Upper lobe of right lung (tissue), 1 donor: Measurements from ENCODE around the gene GPNMB. TPM values are rescaled to one million over a fixed set of nuclear protein-coding genes. Genes with fewer than 3 reads are reported as not detected.

Source experiments
- ATAC-seq: fragments of 200-7000 bp; cut with Tn5 transposase; one replicate; pipeline ENCODE4 v1.9.1; 2020; ENCODE audit warnings: mild to moderate bottlenecking, moderate library complexity
- DNase-seq: peaks from one replicate; pipeline ENCODE4 v3.0.0-alpha.2; 2020
- H3K27ac ChIP-seq: fragments of 200-600 bp; one replicate; pipeline ENCODE4 v1.8.0; 2022
- H3K27me3 ChIP-seq: fragments of 200-600 bp; one replicate; pipeline ENCODE4 v1.8.0; 2022; ENCODE audit warnings: mild to moderate bottlenecking
- H3K36me3 ChIP-seq: fragments of 200-600 bp; one replicate; pipeline ENCODE4 v1.8.0; 2022
- H3K4me1 ChIP-seq: fragments of 200-600 bp; one replicate; pipeline ENCODE4 v1.8.0; 2022
- H3K4me3 ChIP-seq: fragments of 200-600 bp; one replicate; pipeline ENCODE4 v1.8.0; 2022; ENCODE audit warnings: mild to moderate bottlenecking
- H3K9me3 ChIP-seq: fragments of 200-600 bp; one replicate; pipeline ENCODE4 v1.8.0; 2022
- CTCF ChIP-seq: fragments of 200-600 bp; IDR thresholded peaks from one replicate; pipeline ENCODE4 v1.8.0; 2022; ENCODE audit warnings: antibody characterized with exemption
- intact Hi-C: fragments of 100-400 bp; cut with DNase I; formaldehyde crosslinking; loops from one replicate; pipeline ENCODE4 v1.11.0; 2022
- total RNA-seq: library from RNA; stranded (reverse); fragmentation: NEBNext Ultra II Directional; extraction: Animal tissue kit (Norgen Biotek cat#: 25700); gene quantifications from one replicate; pipeline ENCODE4 v1.2.1, GENCODE V29; 2021
- donor health status: DM: no; HTN: yes; CAD: no; lungs with severe emphysema.

The GPNMB gene
- total RNA-seq, 1 donor from 2014 or later = 322 TPM

GRCh38 chr7:23230641-23231101 lies 15.9 kb upstream of the GPNMB start:
- Histone ChIP-seq H3K27me3 (no peaks in the 10 kb centered on the region), H3K9me3 (no peaks in the 10 kb centered on the region), H3K4me3 (no peak overlapping the region), H3K4me1 (no peaks in the 10 kb centered on the region), H3K36me3 (no peaks in the 10 kb centered on the region), H3K27ac (no peak overlapping the region)
- intact Hi-C loops = no loop called here
- DNase-seq = no peak
- no peak for ATAC-seq
- no peak for TF ChIP-seq CTCF

GRCh38 chr7:23232966-23233365 lies 13.6 kb upstream of the GPNMB start:
- H3K27ac ChIP-seq = no peak overlapping the region
- H3K27me3 ChIP-seq = no peaks in the 10 kb centered on the region
- no peak for ATAC-seq
- no peak for DNase-seq
- no peaks in the 10 kb centered on the region for H3K36me3 ChIP-seq
- intact Hi-C loops = no loop called here
- no peak for TF ChIP-seq CTCF
- no peaks in the 10 kb centered on the region for H3K4me1 ChIP-seq
- no peak overlapping the region for H3K4me3 ChIP-seq
- H3K9me3 ChIP-seq = no peaks in the 10 kb centered on the region

DNA sequence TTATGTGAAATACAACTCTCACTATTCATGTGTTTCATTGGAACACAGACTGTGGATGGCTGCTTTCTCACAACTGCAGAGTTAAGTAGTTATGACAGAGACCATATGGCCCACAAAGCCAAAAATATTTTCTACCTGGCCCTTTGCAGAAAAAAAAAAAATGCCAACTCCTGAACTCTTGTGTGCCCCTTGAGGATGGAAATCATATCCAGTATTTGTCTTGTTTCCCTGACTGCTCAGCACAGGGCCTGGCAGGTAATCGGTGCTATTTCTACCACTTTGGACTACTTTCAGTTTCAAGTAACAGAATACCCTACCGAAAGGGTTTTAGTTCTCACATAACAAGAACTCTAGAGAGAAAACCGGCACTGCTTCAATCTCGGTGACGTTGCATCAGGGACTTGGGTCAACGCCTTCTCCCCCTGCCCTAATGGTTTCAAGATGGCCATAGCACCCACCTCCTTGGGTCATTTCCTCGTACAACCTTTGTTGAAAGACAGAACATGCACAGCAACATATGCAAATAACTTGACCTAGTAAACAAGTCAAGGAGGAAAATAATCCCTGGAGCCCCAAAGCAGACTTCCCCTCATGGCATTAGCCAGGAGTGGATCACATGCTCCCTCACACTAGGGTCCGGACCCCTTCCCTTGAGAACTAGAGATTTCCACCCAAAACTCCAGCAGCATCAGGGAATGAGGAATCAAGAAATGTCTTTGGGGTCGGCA lies 11.8 kb upstream of the GPNMB start:
- Histone ChIP-seq H3K36me3 (no peaks in the 10 kb centered on the region), H3K27me3 (no peaks in the 10 kb centered on the region), H3K27ac (no peak overlapping the region), H3K4me3 (no peak overlapping the region), H3K9me3 (no peaks in the 10 kb centered on the region), H3K4me1 (no peaks in the 10 kb centered on the region)
- intact Hi-C loops = no loop called here
- ATAC-seq (peak; percentile 24), DNase-seq (no peak)
- TF ChIP-seq CTCF = no peak

- Histone ChIP-seq H3K4me3 (no peak overlapping the region), H3K9me3 (no peaks in the 10 kb centered on the region), H3K27ac (no peak overlapping the region), H3K4me1 (no peaks in the 10 kb centered on the region), H3K27me3 (no peaks in the 10 kb centered on the region), H3K36me3 (no peaks in the 10 kb centered on the region)
- intact Hi-C loops = no loop called here
- ATAC-seq (no peak), DNase-seq (no peak)
- TF ChIP-seq CTCF = no peak
Measured at GRCh38 chr7:23235813-23236221, 10.8 kb upstream of the GPNMB start.

- no peak for TF ChIP-seq CTCF
- H3K27me3 ChIP-seq = no peaks in the 10 kb centered on the region
- H3K4me3 ChIP-seq = no peak overlapping the region
- no peaks in the 10 kb centered on the region for H3K4me1 ChIP-seq
- H3K36me3 ChIP-seq = no peaks in the 10 kb centered on the region
- ATAC-seq (no peak), DNase-seq (no peak)
- H3K9me3 ChIP-seq = no peaks in the 10 kb centered on the region
- intact Hi-C loops = no loop called here
- H3K27ac ChIP-seq = no peak overlapping the region
Measured at GRCh38 chr7:23237000-23237399, 9.6 kb upstream of the GPNMB start.
